CD4-positive, alpha-beta T cell treated with Interferon alpha-2 for 1 hour (primary cell): ENCODE data around the gene MUC5B.
"Not testable (repeated sequence)": the region's sequence is repeated elsewhere in the genome, so short reads cannot be mapped to it uniquely, and the experiment has no call there.

Experiments used
- DNase-seq, 2 donors: peaks; one replicate each; pipeline ENCODE4 v3.0.0-alpha.2; 2020 to 2022

The MUC5B gene

DNA sequence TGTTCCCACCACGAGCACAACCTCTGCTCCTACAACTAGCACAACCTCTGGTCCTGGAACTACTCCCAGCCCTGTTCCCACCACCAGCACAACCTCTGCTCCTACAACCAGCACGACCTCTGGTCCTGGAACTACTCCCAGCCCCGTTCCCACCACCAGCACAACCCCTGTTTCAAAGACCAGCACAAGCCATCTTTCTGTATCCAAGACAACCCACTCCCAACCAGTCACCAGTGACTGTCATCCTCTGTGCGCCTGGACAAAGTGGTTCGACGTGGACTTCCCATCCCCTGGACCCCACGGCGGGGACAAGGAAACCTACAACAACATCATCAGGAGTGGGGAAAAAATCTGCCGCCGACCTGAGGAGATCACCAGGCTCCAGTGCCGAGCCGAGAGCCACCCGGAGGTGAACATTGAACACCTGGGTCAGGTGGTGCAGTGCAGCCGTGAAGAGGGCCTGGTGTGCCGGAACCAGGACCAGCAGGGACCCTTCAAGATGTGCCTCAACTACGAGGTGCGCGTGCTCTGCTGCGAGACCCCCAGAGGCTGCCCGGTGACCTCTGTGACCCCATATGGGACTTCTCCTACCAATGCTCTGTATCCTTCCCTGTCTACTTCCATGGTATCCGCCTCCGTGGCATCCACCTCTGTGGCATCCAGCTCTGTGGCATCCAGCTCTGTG is 30.9 kb upstream of the MUC5B start:
- DNase-seq = not testable (repeated sequence)

DNA sequence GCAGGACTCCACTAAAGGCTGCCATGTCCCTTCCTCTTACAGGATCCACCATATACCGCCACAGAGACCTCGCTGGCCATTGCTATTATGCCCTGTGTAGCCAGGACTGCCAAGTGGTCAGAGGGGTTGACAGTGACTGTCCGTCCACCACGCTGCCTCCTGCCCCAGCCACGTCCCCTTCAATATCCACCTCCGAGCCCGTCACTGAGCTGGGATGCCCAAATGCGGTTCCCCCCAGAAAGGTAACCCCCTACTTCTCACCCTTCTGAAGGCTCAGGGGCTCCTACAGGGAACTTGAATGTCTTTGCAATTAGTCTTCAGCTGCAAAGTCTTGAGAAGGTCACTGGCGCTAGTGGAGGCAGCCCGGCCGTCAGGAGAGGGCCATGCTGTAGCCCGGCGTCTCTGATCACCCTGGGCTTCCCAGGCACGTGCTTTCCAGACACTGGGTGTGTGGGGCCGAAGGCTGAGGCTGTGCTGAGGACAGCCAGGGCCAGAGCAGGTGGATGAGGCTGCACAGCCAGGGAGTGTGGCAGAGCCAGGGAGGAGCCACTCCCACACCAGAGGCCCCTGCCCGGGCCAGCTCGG is 30.0 kb upstream of the MUC5B start:
- no peak for DNase-seq

DNA sequence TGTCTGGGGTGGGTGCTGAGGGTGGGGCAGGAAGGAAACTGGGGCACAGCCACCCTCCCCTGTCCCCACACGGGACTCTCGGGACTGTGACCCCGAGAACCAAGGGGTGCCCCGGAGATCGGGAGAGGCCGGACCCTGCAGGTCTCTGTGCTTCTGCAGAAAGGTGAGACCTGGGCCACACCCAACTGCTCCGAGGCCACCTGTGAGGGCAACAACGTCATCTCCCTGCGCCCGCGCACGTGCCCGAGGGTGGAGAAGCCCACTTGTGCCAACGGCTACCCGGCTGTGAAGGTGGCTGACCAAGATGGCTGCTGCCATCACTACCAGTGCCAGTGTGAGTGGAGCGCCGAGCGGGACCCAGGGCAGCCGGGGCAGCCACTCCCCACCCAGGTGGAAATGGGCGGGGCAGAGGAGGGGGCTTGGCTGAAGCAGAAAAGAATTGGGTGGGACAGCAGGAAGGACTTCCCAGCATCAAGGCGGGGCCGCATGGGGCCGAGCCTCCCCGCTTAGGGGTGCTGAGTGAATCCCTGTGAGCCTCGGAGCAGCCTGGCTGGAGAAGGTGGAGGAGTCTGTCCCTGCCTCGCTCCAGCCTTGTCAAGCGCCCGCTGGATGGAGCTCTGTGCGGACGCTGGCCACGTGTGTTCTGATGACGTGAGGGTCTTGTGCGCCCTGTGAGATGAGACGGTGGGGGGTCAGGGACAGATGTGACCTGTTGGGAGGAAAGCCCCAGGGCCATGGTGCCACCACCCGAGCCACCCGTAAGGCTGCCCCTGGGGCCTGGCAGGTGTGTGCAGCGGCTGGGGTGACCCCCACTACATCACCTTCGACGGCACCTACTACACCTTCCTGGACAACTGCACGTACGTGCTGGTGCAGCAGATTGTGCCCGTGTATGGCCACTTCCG is 29.3 kb upstream of the MUC5B start:
- DNase-seq = no peak

DNA sequence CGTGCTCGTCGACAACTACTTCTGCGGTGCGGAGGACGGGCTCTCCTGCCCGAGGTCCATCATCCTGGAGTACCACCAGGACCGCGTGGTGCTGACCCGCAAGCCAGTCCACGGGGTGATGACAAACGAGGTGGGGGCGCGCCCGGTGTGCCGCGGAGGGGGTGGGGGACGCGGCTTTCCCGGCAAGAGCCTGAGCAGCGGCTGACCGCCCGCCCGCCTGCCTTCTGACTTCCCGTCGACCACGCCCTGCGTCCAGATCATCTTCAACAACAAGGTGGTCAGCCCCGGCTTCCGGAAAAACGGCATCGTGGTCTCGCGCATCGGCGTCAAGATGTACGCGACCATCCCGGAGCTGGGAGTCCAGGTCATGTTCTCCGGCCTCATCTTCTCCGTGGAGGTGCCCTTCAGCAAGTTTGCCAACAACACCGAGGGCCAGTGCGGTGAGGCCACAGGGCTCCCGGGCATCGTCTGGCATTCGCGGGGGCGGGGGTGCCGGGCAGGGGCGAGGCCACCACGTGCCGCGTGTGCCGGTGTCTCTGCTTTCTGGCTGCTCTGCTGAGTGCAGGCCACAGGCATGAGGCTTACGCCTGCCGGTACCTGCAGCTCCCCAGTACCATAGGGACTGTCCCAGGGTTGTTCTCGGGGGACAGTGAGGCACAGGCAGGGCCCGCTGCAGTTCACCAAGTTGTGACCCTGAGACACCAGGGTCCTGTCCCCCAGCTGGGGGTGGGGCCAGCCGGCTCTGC is 28.5 kb upstream of the MUC5B start:
- no peak for DNase-seq

DNA sequence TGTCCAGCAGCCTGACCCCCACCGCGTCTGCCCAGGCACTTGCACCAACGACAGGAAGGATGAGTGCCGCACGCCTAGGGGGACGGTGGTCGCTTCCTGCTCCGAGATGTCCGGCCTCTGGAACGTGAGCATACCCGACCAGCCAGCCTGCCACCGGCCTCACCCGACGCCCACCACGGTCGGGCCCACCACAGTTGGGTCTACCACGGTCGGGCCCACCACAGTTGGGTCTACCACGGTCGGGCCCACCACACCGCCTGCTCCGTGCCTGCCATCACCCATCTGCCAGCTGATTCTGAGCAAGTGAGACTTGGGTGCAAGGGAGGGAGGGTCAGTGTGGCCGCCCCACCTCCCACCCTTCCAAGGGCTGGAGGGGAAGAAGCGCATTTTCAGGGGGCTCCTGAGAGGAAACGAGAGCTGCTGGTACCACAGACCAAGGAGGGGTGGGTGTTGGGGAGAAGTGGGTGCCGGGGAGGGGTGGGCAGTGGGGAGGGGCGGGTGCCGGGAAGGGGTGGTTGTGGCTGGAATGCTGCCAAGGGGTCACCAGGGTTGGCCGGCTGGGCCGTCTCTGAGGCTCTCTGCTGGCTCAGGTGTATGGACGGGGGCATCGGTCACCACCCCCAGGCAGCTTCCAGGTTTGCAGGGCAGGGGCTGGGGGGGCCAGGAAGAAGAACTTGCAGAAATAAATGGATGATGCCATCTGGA is 27.7 kb upstream of the MUC5B start:
- no peak for DNase-seq

DNA sequence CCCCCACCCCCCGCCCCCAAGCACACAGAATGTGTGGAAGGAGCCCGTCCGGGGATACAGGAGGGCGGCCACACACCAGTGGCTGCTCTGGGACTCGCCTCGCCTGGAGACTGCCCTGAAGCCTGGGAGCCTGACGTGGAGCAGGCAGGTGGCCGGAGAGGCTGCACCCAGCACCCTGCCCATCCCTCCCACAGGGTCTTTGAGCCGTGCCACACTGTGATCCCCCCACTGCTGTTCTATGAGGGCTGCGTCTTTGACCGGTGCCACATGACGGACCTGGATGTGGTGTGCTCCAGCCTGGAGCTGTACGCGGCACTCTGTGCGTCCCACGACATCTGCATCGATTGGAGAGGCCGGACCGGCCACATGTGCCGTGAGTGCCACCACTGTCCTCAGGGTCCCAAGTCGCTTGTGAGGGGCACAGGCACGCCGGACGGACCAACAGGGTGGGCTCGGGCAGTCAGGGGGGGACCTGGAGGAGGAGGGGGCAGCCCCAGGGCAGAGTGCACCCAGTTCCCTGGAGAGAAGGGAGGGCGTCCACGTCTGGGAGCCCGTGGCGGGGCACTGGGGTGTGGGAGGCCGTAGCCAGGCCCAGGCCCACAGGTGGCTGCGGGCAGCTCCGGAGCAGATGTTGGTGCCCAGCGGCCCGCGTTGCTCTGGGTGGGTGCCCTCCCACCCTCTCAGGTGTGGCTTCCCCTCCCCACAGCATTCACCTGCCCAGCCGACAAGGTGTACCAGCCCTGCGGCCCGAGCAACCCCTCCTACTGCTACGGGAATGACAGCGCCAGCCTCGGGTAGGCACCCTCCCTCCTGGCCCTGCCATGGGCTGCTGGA is 27.0 kb upstream of the MUC5B start:
- DNase-seq = no peak

DNA sequence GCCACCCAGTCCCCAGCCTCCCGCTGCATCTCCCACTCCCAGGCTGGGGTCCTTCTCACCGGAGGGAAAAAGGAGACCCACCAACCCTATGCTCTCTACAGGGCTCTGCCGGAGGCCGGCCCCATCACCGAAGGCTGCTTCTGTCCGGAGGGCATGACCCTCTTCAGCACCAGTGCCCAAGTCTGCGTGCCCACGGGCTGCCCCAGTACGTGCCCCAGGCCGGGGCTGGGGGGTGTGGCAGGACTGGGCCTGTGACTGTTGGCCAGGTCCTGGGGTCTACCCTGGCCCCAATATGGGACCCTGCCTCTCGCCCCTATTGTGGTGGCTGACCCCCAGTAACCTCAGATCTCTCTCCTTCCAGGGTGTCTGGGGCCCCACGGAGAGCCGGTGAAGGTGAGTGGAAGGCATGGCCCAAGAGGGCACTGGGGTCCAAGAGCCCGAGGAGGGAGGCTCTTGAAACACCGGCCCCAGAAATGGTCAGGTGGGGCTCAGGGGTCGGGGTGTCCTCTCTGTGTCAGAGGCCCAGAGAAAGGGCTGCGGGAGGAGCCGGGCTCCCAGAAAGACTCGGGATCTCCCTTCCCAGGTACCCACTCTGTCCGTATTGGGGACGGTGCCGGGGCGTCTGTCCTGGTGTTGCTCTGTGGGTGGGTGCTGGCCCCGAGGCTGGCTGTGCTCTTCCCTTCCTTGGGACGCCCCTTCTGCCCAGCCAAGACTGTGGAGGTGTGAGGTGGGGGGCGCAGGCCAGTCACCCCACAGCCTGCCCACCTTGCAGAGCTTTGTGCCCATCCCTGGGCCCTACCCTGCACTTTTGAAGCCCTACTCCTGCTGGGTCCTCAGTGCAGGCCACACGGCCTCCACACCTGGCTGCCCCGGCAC is 26.1 kb upstream of the MUC5B start:
- no peak for DNase-seq

DNA sequence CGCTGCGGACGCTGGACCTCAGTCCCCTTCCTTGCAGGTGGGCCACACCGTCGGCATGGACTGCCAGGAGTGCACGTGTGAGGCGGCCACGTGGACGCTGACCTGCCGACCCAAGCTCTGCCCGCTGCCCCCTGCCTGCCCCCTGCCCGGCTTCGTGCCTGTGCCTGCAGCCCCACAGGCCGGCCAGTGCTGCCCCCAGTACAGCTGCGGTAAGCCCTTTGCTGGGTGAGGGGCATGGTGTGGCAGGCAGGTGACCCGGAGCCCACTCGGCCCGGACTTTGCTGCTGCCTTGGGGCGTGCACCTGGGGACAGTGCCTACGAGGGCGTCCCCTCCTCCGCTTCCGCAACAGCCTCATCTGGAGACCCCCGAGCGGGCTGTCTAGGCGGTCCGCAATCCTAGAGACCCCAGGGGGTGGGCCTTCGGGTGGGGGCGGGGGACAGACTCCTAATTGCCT is 25.4 kb upstream of the MUC5B start:
- no peak for DNase-seq

DNA sequence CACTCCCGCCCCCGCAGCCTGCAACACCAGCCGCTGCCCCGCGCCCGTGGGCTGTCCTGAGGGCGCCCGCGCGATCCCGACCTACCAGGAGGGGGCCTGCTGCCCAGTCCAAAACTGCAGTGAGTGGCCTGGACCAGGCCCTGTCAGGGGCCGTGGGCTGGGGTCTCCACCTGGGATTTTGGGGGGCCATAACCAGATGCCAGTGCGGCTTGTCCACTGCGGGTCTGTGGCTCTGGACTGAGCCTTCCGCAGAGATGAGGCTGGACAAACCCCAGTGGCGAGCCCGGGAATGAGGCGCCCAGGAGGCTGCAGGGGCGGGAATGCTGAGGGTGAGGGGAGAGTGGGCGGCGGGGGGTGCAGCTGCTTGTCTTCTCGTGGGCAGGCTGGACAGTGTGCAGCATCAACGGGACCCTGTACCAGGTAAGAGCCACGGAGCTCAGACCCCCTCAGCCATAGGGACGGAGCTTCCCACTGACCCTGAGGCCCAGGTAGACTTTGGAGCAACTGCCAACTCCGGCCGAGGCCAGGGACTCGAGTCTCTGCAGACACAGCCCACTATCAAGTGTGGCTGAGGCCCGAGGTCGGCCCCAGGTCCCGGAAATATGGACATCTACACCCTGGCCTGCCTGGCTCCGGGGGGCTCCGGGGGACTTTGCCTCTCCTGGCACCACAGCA is 24.8 kb upstream of the MUC5B start:
- DNase-seq = no peak

DNA sequence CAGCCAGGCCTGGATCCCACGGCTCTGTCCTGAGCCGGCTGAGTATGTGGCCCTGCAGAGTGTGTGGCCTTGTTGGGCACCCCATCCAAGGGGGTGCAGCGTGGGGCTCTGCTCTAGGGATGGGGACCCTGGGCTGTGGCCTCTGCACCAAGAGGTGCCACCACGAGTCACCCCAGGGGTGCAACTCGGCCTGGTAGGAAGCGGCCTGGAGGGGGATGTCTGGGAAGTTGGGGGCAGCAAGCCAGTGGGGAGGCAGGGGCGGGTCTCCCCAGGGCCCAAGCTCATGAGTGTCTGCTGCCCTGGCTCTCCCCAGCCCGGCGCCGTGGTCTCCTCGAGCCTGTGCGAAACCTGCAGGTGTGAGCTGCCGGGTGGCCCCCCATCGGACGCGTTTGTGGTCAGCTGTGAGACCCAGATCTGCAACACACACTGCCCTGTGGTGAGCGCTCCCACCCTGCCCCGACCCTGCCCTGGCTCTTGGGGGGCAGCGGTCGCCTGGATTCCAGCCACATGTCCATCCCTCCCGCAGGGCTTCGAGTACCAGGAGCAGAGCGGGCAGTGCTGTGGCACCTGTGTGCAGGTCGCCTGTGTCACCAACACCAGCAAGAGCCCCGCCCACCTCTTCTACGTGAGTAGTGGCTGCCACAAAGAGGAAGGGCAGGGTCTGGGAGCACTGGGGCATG is 24.2 kb upstream of the MUC5B start:
- no peak for DNase-seq

DNA sequence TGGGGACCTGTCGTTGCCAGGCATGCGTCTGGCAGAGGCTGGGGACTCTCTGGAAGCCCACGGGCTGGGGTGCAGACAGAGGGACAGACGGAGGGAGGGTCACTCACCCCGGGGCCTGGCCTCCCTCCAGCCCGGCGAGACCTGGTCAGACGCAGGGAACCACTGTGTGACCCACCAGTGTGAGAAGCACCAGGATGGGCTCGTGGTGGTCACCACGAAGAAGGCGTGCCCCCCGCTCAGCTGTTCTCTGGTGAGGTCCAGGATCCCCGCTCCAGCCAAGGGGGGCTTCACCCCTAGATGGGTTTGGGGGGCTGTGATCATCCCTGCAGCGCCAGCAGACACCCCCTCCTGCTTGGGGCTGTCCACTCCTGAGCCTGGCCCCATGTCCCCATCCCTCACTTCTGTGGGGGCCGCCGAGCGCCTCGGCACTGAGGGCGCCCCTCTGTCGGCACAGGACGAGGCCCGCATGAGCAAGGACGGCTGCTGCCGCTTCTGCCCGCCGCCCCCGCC is 23.6 kb upstream of the MUC5B start:
- DNase-seq = no peak

DNA sequence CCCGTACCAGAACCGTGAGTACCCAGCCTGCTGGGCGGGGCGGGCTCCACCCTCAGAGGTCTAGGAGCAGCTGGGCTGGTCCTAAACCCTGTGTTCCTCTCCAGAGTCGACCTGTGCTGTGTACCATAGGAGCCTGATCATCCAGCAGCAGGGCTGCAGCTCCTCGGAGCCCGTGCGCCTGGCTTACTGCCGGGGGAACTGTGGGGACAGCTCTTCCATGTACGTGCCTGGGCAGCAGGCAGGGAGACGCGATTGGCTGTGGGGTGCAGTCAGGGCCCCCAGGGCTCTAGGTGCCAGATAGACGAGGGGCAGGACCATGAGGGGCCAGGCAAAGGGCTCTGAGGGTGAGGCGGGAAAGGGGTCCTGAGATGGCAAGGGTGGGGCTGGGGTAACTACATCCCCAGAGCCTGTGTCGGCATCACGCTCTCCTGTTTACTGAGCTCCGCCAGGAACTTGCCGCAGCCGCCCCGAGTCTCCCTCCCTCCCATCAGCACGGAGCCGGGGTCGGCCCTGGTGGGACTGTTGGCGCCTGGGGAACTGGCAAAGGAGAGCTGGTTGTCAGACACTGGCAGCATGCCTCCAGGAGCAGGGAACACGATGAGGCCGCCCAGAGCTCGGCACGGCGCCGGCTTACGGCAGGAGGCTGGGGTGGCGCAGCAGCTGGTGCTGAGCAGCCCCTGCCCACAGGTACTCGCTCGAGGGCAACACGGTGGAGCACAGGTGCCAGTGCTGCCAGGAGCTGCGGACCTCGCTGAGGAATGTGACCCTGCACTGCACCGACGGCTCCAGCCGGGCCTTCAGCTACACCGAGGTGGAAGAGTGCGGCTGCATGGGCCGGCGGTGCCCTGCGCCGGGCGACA is 22.9 kb upstream of the MUC5B start:
- DNase-seq = no peak

DNA sequence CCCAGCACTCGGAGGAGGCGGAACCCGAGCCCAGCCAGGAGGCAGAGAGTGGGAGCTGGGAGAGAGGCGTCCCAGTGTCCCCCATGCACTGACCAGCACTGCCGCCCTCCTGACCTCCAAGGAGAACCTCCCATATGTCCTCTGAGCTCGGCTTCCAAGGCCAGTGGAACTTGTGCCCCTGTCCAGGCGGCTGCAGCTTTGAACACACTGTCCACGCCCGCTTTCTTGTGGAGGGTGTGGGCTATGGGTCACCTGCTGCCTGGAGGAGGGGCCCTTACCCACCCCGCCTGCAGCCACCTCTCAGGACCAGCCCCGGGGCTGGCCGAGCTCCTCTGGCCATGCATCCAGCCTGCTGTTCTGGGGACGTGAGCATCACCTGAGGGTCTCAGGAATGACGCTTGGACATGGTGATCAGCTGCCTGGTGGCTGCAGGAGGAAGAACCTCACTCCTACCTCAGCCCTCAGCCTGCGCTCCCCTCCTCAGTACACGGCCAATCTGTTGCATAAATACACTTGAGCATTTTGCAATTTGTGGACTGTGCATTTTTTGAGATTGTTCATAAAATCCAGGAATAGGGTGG is 22.2 kb upstream of the MUC5B start:
- no peak for DNase-seq

DNA sequence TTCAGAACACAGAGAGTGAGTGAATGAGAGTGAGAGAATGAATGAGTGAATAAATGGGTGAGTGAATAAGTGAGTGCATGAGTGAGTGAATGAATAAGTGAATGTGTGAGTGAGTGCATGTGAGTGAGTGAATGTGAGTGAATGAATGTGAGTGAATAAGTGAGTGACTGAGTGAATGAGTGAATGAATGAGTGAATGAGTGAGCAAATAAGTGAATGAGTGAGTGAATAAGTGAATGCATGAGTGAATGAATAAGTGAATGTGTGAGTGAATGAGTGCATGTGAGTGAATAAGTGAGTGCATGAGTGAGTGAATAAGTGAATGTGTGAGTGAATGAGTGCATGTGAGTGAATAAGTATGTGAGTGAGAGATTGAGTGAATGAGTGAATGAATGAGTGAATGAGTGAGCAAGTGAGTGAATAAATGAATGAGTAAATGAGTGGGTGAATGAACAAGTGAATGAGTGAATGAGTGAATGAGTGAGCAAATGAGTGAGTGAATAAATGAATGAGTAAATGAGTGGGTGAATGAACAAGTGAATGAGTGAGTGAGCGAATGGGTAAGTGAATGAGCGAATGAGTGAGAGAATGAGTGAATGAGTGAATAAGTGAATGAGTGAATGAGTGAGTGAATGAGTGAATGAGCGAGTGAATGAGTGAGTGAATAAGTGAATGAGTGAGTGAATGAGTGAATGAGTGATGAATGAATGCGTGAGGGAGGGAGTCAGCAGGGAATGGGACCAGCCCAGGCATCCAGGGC is 21.3 kb upstream of the MUC5B start:
- no peak for DNase-seq

DNA sequence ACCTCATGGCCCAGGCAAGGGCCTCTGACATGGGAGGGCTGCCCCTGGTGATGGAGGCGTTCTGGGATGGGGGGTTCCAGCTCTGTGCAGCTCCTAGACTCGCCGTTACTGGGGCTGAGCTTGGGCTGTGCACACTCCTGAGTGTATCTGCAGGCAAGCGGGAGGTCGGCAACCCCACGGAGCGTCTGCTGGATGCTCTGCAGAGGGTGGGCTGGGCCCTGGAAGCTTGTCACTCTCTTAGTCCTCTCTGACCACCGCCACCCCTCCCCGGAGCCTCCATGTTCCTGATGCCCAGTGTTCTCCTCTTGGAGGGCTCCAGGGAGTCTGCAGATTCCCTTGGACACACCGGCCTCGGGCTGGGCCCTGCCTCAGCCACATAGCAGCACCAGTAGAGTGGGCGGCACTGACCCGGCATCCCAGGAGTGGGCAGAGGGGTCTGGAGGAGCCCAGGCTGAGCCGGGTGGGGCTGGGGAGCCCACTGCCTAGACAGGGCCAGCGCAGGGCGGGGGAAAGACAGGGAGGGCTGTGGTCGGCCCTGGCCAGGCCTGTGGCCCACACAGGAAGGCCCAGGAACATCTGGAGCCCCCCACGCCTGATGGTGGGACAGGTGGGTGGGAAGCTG is 20.6 kb upstream of the MUC5B start:
- no peak for DNase-seq

DNA sequence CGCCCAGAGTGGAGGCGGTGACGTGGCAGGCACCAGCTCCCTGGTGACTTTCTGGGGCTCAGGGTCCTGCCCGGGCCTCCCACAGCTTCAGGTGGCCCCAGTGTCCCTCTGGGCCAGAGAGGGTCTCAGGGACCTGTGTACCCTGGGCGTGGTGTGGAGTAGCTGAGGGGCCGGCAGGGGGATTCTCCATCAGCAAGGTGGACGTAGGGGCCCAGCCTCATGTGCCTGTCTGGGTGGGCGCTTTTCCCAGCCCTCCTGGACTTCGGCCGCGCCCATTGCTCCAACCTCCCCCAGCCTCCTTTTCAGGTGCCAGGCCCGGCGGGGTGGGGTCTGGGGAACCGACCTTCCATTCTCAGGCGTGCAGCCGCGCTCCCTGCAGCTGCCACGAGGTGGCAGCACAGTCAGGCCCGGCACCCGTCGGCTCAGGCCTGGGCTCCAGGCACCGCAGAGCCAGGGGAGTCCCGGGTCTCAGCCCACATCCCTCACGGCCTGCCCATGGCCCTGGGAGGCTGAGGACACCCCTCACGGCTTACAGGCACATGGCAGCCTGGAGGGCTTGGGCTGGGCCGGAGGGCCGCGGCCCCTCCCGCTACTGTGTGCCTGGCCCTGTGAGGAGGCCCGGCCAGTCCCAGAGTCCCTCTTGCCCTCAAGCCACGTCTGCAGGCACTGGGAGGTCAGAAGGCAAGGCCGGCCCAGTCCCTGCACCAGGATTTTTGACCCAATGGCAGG is 19.9 kb upstream of the MUC5B start:
- DNase-seq = peak; percentile 49 to 66
